Parathyroid adenoma (tissue), 2 donors: ENCODE results near the gene CAMTA1.

Experiments
- H2AFZ ChIP-seq: fragments of 300-600 bp; sonication (generic); one replicate; pipeline ENCODE4 v1.7.0; 2017; ENCODE audit warnings: antibody characterized with exemption, mild to moderate bottlenecking
- H3K27ac ChIP-seq: fragments of 300-600 bp; sonication (generic); one replicate; pipeline ENCODE4 v1.7.0; 2017
- H3K27me3 ChIP-seq: fragments of 300-600 bp; sonication (generic); one replicate; pipeline ENCODE4 v1.7.0; 2017; ENCODE audit warnings: low read length; ENCODE audit not compliant: control insufficient read depth, insufficient read depth
- H3K36me3 ChIP-seq: fragments of 300-600 bp; sonication (generic); one replicate; pipeline ENCODE4 v1.7.0; 2017; ENCODE audit warnings: low read length; ENCODE audit not compliant: control insufficient read depth, insufficient read depth
- H3K4me1 ChIP-seq: fragments of 300-600 bp; sonication (generic); one replicate; pipeline ENCODE4 v1.7.0; 2017; ENCODE audit warnings: control low read depth
- H3K4me2 ChIP-seq: fragments of 300-600 bp; sonication (generic); one replicate; pipeline ENCODE4 v1.7.0; 2017; ENCODE audit warnings: low read length
- H3K4me3 ChIP-seq: fragments of 300-600 bp; sonication (generic); one replicate; pipeline ENCODE4 v1.7.0; 2017; ENCODE audit warnings: low read depth, low read length
- H3K79me2 ChIP-seq: fragments of 300-600 bp; sonication (generic); one replicate; pipeline ENCODE4 v1.7.0; 2017; ENCODE audit warnings: control low read depth
- H3K9ac ChIP-seq: fragments of 300-600 bp; sonication (generic); one replicate; pipeline ENCODE4 v1.7.0; 2017; ENCODE audit warnings: mild to moderate bottlenecking
- H3K9me3 ChIP-seq: fragments of 300-600 bp; sonication (generic); one replicate; pipeline ENCODE4 v1.7.0; 2017; ENCODE audit warnings: low read length; ENCODE audit not compliant: control insufficient read depth
- CTCF ChIP-seq: fragments of 300-600 bp; sonication (generic); IDR thresholded peaks from one replicate; pipeline ENCODE4 v1.7.0; 2017; ENCODE audit warnings: antibody characterized with exemption, mild to moderate bottlenecking
- donor health status: primary hyperparathyroidism.

CAMTA1 gene

GRCh38 chr1:6961905-6962477 is 176.7 kb downstream of the CAMTA1 start:
- Histone ChIP-seq H3K4me2 (no peak overlapping the region), H3K4me1 (peaks cover 9% of the 10 kb centered on the region), H3K27me3 (no peaks in the 10 kb centered on the region), H3K36me3 (no peaks in the 10 kb centered on the region), H2AFZ (no peak overlapping the region), H3K4me3 (no peak overlapping the region), H3K79me2 (no peaks in the 10 kb centered on the region), H3K9ac (no peak overlapping the region), H3K9me3 (no peaks in the 10 kb centered on the region), H3K27ac (no peak overlapping the region)
- TF ChIP-seq CTCF: no peak

- Histone ChIP-seq H3K9ac (no peak overlapping the region), H3K27me3 (no peaks in the 10 kb centered on the region), H3K4me1 (peaks cover 9% of the 10 kb centered on the region), H3K9me3 (no peaks in the 10 kb centered on the region), H3K4me3 (no peak overlapping the region), H3K27ac (no peak overlapping the region), H3K4me2 (peak overlapping the region; percentile 26), H3K79me2 (no peaks in the 10 kb centered on the region), H2AFZ (no peak overlapping the region), H3K36me3 (no peaks in the 10 kb centered on the region)
- no peak for TF ChIP-seq CTCF
Observed at GRCh38 chr1:6962478-6962995, 177.3 kb downstream of the CAMTA1 start.

- Histone ChIP-seq H3K4me1 (peaks cover 9% of the 10 kb centered on the region), H3K27me3 (no peaks in the 10 kb centered on the region), H3K9me3 (no peaks in the 10 kb centered on the region), H3K9ac (no peak overlapping the region), H3K4me2 (peak overlapping the region; percentile 43), H3K36me3 (no peaks in the 10 kb centered on the region), H2AFZ (peak overlapping the region; percentile 38), H3K4me3 (no peak overlapping the region), H3K79me2 (no peaks in the 10 kb centered on the region), H3K27ac (no peak overlapping the region)
- no peak for TF ChIP-seq CTCF
Observed at GRCh38 chr1:6962996-6963911, 178.0 kb downstream of the CAMTA1 start.

- no peak overlapping the region for H3K27ac ChIP-seq
- H3K79me2 ChIP-seq: no peaks in the 10 kb centered on the region
- no peak overlapping the region for H3K9ac ChIP-seq
- no peak for TF ChIP-seq CTCF
- H3K4me3 ChIP-seq: no peak overlapping the region
- H2AFZ ChIP-seq: no peak overlapping the region
- H3K4me1 ChIP-seq: peaks cover 8% of the 10 kb centered on the region
- H3K9me3 ChIP-seq: no peaks in the 10 kb centered on the region
- H3K4me2 ChIP-seq: no peak overlapping the region
- no peaks in the 10 kb centered on the region for H3K36me3 ChIP-seq
- H3K27me3 ChIP-seq: no peaks in the 10 kb centered on the region
Observed at GRCh38 chr1:6963912-6964307, 178.7 kb downstream of the CAMTA1 start.
